ENCODE results near the gene ZFAND5. TPM values are rescaled to one million over a fixed set of nuclear protein-coding genes. Genes with fewer than 3 reads are reported as not detected.
A peak's percentile ranks its signal among the peaks of the same experiment; 100 is the strongest.

ZFAND5 gene
- total and polyA plus RNA-seq, 2 of the 13 experiments (the other 11 are each of a cell fraction or from before 2014, with no cell fraction given), result 53.4 to 60.2 TPM

DNA sequence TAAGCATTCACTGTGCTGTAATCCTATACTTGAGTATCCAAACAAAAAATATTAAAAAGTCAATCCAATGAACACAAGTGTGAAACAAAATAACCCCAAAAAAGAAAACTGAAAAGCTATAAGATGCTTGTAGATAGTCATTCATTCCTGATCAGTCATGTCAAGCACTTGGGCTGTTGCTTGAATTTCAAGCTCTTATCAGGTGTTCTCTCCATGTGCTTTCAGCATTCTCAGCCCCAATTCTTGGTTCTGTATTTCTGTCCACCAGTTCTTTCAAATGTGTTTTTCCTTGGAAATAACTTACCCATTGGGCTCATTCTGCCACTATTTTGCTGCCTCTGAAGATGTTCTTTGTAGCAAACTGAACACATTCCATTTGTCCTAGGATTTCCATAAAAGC is 4.7 kb downstream of the ZFAND5 start:
- Histone ChIP-seq H4K20me1 (ENCODE audit: insufficient read depth, low read length) (peaks cover 58% of the 10 kb centered on the region), H3K9ac (ENCODE audit: insufficient read depth, low read depth, low read length) (no peak overlapping the region), H3K4me2 (ENCODE audit: low read depth, low read length) (0 out of 2 replicates have a peak overlapping the region, but pooled peaks have one; percentile 0), H3K27me3 (ENCODE audit: control insufficient read depth in 1 of 2, insufficient read depth in 2 of 2, low read length in 2 of 2) (no peaks in the 10 kb centered on the region; a peak in 1 of 5 replicates), H3K79me2 (ENCODE audit: insufficient read depth, low read length) (peaks cover 71% of the 10 kb centered on the region), H3K9me3 (ENCODE audit: low read length) (no peaks in the 10 kb centered on the region), H3K4me3 (replicated peaks in 1 of 3; ENCODE audit: insufficient read depth in 1 of 3, low read depth in 2 of 3, low read length in 3 of 3) (no peak overlapping the region), H3K4me1 (ENCODE audit: insufficient read depth, low read length) (peaks cover 57% of the 10 kb centered on the region), H3K27ac (ENCODE audit: extremely low read length, insufficient read depth, low read length) (no peak overlapping the region), H2AFZ (ENCODE audit: low read length) (no peak overlapping the region), H3K36me3 (replicated peaks in 1 of 2; ENCODE audit: control insufficient read depth in 1 of 2, insufficient read depth in 2 of 2, low read length in 2 of 2) (peaks cover 18 to 49% of the 10 kb centered on the region in 2 experiments)
- TF ChIP-seq SATB2 (CRISPR knock-in tag; IDR thresholded peaks at IDR 0.05) (no peak), FOXM1 (CRISPR knock-in tag; IDR thresholded peaks at IDR 0.05) (no peak), MLLT10 (CRISPR knock-in tag; IDR thresholded peaks at IDR 0.05) (no peak), POLR2A (IDR thresholded peaks at IDR 0.05; ENCODE audit: insufficient read depth in 1 of 2, low read depth in 2 of 2, low read length in 2 of 2) (no peak), SOX5 (CRISPR knock-in tag; IDR thresholded peaks at IDR 0.05; ENCODE audit: borderline replicate concordance) (no peak), ZNF782 (CRISPR knock-in tag; IDR thresholded peaks at IDR 0.05; ENCODE audit: borderline replicate concordance) (no peak), ZZZ3 (CRISPR knock-in tag; IDR thresholded peaks at IDR 0.05; ENCODE audit: borderline replicate concordance) (no peak), NAIF1 (CRISPR knock-in tag; IDR thresholded peaks at IDR 0.05; ENCODE audit: borderline replicate concordance) (no peak), HNRNPK (IDR thresholded peaks at IDR 0.05; ENCODE audit: low read depth, low read length, poor library complexity, severe bottlenecking) (no peak), SIN3B (IDR thresholded peaks at IDR 0.05; ENCODE audit: low read length) (no peak), ZFAT (CRISPR knock-in tag; conservative IDR thresholded peaks at IDR 0.05) (no peak), PCBP1 (IDR thresholded peaks at IDR 0.05; ENCODE audit: borderline replicate concordance, low read depth, low read length) (no peak), SMAD3 (CRISPR knock-in tag; IDR thresholded peaks at IDR 0.05) (no peak), TOPORS (CRISPR knock-in tag; IDR thresholded peaks at IDR 0.05) (no peak), TOE1 (CRISPR knock-in tag; IDR thresholded peaks at IDR 0.05) (no peak)
- TF ChIP-seq, protein P1, sequence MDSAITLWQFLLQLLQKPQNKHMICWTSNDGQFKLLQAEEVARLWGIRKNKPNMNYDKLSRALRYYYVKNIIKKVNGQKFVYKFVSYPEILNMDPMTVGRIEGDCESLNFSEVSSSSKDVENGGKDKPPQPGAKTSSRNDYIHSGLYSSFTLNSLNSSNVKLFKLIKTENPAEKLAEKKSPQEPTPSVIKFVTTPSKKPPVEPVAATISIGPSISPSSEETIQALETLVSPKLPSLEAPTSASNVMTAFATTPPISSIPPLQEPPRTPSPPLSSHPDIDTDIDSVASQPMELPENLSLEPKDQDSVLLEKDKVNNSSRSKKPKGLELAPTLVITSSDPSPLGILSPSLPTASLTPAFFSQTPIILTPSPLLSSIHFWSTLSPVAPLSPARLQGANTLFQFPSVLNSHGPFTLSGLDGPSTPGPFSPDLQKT (CRISPR knock-in tag; IDR thresholded peaks at IDR 0.05; ENCODE audit: borderline replicate concordance), result no peak
- TF ChIP-seq, protein P2, sequence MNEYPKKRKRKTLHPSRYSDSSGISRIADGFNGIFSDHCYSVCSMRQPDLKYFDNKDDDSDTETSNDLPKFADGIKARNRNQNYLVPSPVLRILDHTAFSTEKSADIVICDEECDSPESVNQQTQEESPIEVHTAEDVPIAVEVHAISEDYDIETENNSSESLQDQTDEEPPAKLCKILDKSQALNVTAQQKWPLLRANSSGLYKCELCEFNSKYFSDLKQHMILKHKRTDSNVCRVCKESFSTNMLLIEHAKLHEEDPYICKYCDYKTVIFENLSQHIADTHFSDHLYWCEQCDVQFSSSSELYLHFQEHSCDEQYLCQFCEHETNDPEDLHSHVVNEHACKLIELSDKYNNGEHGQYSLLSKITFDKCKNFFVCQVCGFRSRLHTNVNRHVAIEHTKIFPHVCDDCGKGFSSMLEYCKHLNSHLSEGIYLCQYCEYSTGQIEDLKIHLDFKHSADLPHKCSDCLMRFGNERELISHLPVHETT (CRISPR knock-in tag; conservative IDR thresholded peaks at IDR 0.05), result no peak
- CTCF ChIA-PET (ENCODE audit: low intra/inter-chr PET ratio, low total read pairs), result no interaction called here
- intact Hi-C loops (cut with micrococcal nuclease; ENCODE audit: unreplicated experiment), result loop anchor here (5.0 kb wide), 1 partner anchor 448 kb away; the partner anchor contains the start of genes ABHD17B and C9orf85
- FAIRE-seq (no peak), DNase-seq (ENCODE audit: low spot score) (no peak), ATAC-seq (no peak)
- POLR2A ChIA-PET, result no interaction called here
- in situ Hi-C loops (cut with HindIII; ENCODE audit: extremely low pct_ligation_motif_present, low pct_unique_long_range_greater_than_20kb), result loop anchor here (10.0 kb wide), 1 partner anchor 474 kb away; no protein-coding TSS in a partner anchor
- BruUV-seq (replicated peaks), result no TSS peak

All from HepG2 (cell line).